GM12873 (cell line): Measurements from ENCODE around the gene CBFA2T2.

ENCODE experiments used
- CTCF ChIP-seq: IDR thresholded peaks from 2 replicates; pipeline ENCODE4 v1.5.1; 2012; ENCODE audit warnings: low read depth, mild to moderate bottlenecking, moderate library complexity, low read length, control low read depth; ENCODE audit not compliant: insufficient read depth; ENCODE audit errors: missing control alignments

Gene CBFA2T2

GRCh38 chr20:33650111-33650752, 160.3 kb downstream of the CBFA2T2 start:
- no peak for TF ChIP-seq CTCF

- no peak for TF ChIP-seq CTCF
Measured at GRCh38 chr20:33650753-33651561, 161.1 kb downstream of the CBFA2T2 start.

GRCh38 chr20:33651562-33652048, 161.7 kb downstream of the CBFA2T2 start:
- TF ChIP-seq CTCF: no peak

- peak; percentile 93 for TF ChIP-seq CTCF
Measured at GRCh38 chr20:33653218-33653899, 163.5 kb downstream of the CBFA2T2 start.

GRCh38 chr20:33653900-33654596, 164.2 kb downstream of the CBFA2T2 start:
- no peak for TF ChIP-seq CTCF

- TF ChIP-seq CTCF: no peak
Measured at GRCh38 chr20:33654680-33655161, 164.8 kb downstream of the CBFA2T2 start.

GRCh38 chr20:33655164-33655563, 165.3 kb downstream of the CBFA2T2 start:
- TF ChIP-seq CTCF: no peak
